ENCODE data around the gene POLRMT.

- peak; percentile 45 to 76 for TF ChIP-seq POLR2A (IDR thresholded peaks at IDR 0.05)
- TF ChIP-seq CTCF (IDR thresholded peaks at IDR 0.05), result no peak
These were observed 29.8 kb upstream of the POLRMT start, which contains the start of gene RNF126 for GRCh38 chr19:662962-663681.
